Measurements from ENCODE around the gene SLC18B1.

SLC18B1 gene

GRCh38 chr6:132795461-132795860 is 3.0 kb downstream of the SLC18B1 start:
- no peak for TF ChIP-seq CTCF (IDR thresholded peaks at IDR 0.05)
- H3K27me3 ChIP-seq: no peaks in the 10 kb centered on the region
- H3K4me1 ChIP-seq: no peaks in the 10 kb centered on the region
- no peak overlapping the region for H3K4me3 ChIP-seq
- H3K9me3 ChIP-seq: no peaks in the 10 kb centered on the region
- intact Hi-C loops (cut with DNase I; ENCODE audit: low total_unique reads): no loop called here
- no peak for DNase-seq
- H3K27ac ChIP-seq: no peak overlapping the region
- H3K36me3 ChIP-seq: peaks cover 0 to 12% (median 0%) of the 10 kb centered on the region in 3 donors

- no peak overlapping the region for H3K4me3 ChIP-seq
- TF ChIP-seq CTCF (IDR thresholded peaks at IDR 0.05): no peak
- H3K4me1 ChIP-seq: no peaks in the 10 kb centered on the region
- H3K27ac ChIP-seq: no peak overlapping the region
- no peaks in the 10 kb centered on the region for H3K27me3 ChIP-seq
- DNase-seq: no peak
- peaks cover 0 to 12% (median 0%) of the 10 kb centered on the region in 3 donors for H3K36me3 ChIP-seq
- intact Hi-C loops (cut with DNase I; ENCODE audit: low total_unique reads): no loop called here
- H3K9me3 ChIP-seq: no peaks in the 10 kb centered on the region
Measured at GRCh38 chr6:132792510-132792909, 5.9 kb downstream of the SLC18B1 start.

DNA sequence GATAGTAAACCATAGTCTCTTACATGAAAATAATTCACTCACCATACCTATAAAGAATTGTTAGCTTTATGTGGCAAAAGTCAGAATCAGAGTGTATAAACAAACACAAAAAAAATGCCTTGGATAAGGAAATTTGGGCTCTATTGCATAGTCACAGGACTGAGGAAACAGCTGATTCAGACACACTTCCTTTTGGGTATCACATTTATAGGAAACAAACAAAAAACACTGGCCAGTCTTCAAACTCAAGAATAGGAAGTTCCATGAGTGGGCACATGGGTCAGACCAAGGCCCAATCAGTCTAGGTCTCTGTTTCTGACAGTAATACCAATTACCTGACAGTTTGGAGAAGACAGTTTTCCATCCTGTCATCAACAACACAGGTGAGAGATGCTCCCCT is 8.0 kb downstream of the SLC18B1 start:
- Histone ChIP-seq H3K4me1 (no peaks in the 10 kb centered on the region), H3K36me3 (peaks cover 0 to 12% (median 0%) of the 10 kb centered on the region in 3 donors), H3K27ac (no peak overlapping the region), H3K9me3 (no peaks in the 10 kb centered on the region), H3K4me3 (no peak overlapping the region), H3K27me3 (no peaks in the 10 kb centered on the region)
- TF ChIP-seq CTCF (IDR thresholded peaks at IDR 0.05): no peak
- DNase-seq: no peak
- intact Hi-C loops (cut with DNase I; ENCODE audit: low total_unique reads): no loop called here

GRCh38 chr6:132789396-132789776 is 9.1 kb downstream of the SLC18B1 start:
- H3K27me3 ChIP-seq: no peaks in the 10 kb centered on the region
- H3K9me3 ChIP-seq: no peaks in the 10 kb centered on the region
- no peak for TF ChIP-seq CTCF (IDR thresholded peaks at IDR 0.05)
- intact Hi-C loops (cut with DNase I; ENCODE audit: low total_unique reads): no loop called here
- no peaks in the 10 kb centered on the region for H3K4me1 ChIP-seq
- H3K36me3 ChIP-seq: peaks cover 0 to 7% (median 0%) of the 10 kb centered on the region in 3 donors
- no peak overlapping the region for H3K27ac ChIP-seq
- no peak for DNase-seq
- H3K4me3 ChIP-seq: no peak overlapping the region

- no peak for TF ChIP-seq CTCF (IDR thresholded peaks at IDR 0.05)
- intact Hi-C loops (cut with DNase I; ENCODE audit: low total_unique reads): no loop called here
- no peaks in the 10 kb centered on the region for H3K4me1 ChIP-seq
- H3K36me3 ChIP-seq: peaks cover 0 to 6% (median 0%) of the 10 kb centered on the region in 3 donors
- DNase-seq: no peak
- no peaks in the 10 kb centered on the region for H3K27me3 ChIP-seq
- no peak overlapping the region for H3K4me3 ChIP-seq
- no peaks in the 10 kb centered on the region for H3K9me3 ChIP-seq
- H3K27ac ChIP-seq: no peak overlapping the region
Measured at GRCh38 chr6:132788658-132789395, 9.6 kb downstream of the SLC18B1 start.
